Coronary artery (tissue), 2 donors: ENCODE results near the gene DCST1.

ENCODE experiments used
- DNase-seq: peaks from one replicate; pipeline ENCODE4 v3.0.0-alpha.2; 2017; ENCODE audit warnings: low spot score
- H3K27ac ChIP-seq, 2 donors: fragments of 200-600 bp; sonication (generic); one replicate each; pipeline ENCODE4 v1.5.1; 2016 to 2019
- H3K4me3 ChIP-seq: fragments of 200-600 bp; sonication (generic); 2 replicates; pipeline ENCODE4 v1.5.1; 2016; ENCODE audit warnings: mild to moderate bottlenecking, moderate library complexity
- CTCF ChIP-seq: fragments of 200-600 bp; sonication (generic); IDR thresholded peaks from one replicate; pipeline ENCODE4 v1.5.1; 2019; ENCODE audit warnings: antibody characterized with exemption

The DCST1 gene

GRCh38 chr1:155044812-155045657 is 11.4 kb downstream of the DCST1 start:
- TF ChIP-seq CTCF: peak; percentile 39
- H3K27ac ChIP-seq: no peak overlapping the region

GRCh38 chr1:155048449-155049334 is 15.1 kb downstream of the DCST1 start:
- no peak overlapping the region for H3K4me3 ChIP-seq
- H3K27ac ChIP-seq: no peak overlapping the region
- DNase-seq: no peak
- TF ChIP-seq CTCF: no peak

More at GRCh38 chr1:155044812-155045657, 11.4 kb downstream of the DCST1 start:
- no peak for DNase-seq
- H3K4me3 ChIP-seq: no peak overlapping the region

GRCh38 chr1:155049651-155050559 is 16.3 kb downstream of the DCST1 start:
- Histone ChIP-seq H3K27ac (peak overlapping the region; percentile 68 to 91), H3K4me3 (peak overlapping the region; percentile 79)
- TF ChIP-seq CTCF: no peak
- no peak for DNase-seq

GRCh38 chr1:155050560-155051341 is 17.1 kb downstream of the DCST1 start, which contains the start of gene ADAM15:
TSS of gene ADAM15 (plus strand) at chr1:155051316. CDS start at chr1:155051387, 71 bp downstream.
- Histone ChIP-seq H3K4me3 (peak within 1 kb of the TSS; percentile 79), H3K27ac (peak within 1 kb of the TSS; percentile 68 to 91)
- TF ChIP-seq CTCF: peak; percentile 92
- DNase-seq: peak; percentile 90

- H3K4me3 ChIP-seq: peak overlapping the region; percentile 79
- H3K27ac ChIP-seq: peak overlapping the region; percentile 68 to 91
- TF ChIP-seq CTCF: no peak
- no peak for DNase-seq
Observed at GRCh38 chr1:155051342-155051776, 17.7 kb downstream of the DCST1 start.
